Neural cell (in vitro differentiated cells): ENCODE measurements around the gene PTX4.

Source experiments
- EP300 ChIP-seq: fragments of 450-650 bp; conservative IDR thresholded peaks from 2 replicates; pipeline ENCODE4 v1.6.1; 2014; ENCODE audit warnings: antibody characterized with exemption, mild to moderate bottlenecking, moderate library complexity; ENCODE audit not compliant: poor library complexity, severe bottlenecking
- EZH2 ChIP-seq: fragments of 200-600, 300-800 bp; shearing (Covaris generic), sonication (generic); IDR thresholded peaks from 2 replicates; pipeline ENCODE4 v1.6.1; 2014; ENCODE audit warnings: antibody characterized with exemption, low read length, borderline replicate concordance, mild to moderate bottlenecking; ENCODE audit not compliant: insufficient read depth, poor library complexity, severe bottlenecking
- MXI1 ChIP-seq: fragments of 450-650 bp; conservative IDR thresholded peaks from 2 replicates; pipeline ENCODE4 v1.6.1; 2014; ENCODE audit warnings: antibody characterized with exemption, mild to moderate bottlenecking; ENCODE audit not compliant: poor library complexity, severe bottlenecking
- POLR2AphosphoS5 ChIP-seq: IDR thresholded peaks from 2 replicates; pipeline ENCODE4 v1.6.1; 2012
- RAD21 ChIP-seq: fragments of 450-650 bp; conservative IDR thresholded peaks from 2 replicates; pipeline ENCODE4 v1.6.1; 2014; ENCODE audit warnings: antibody characterized with exemption, mild to moderate bottlenecking, moderate library complexity
- TAF1 ChIP-seq: IDR thresholded peaks from 2 replicates; pipeline ENCODE4 v1.6.1; 2012; ENCODE audit warnings: low read depth
- TF ChIP-seq, protein P1 (sequence below): fragments of 450-650 bp; IDR thresholded peaks from 2 replicates; pipeline ENCODE4 v1.5.1; 2014; ENCODE audit warnings: antibody characterized with exemption, mild to moderate bottlenecking, moderate library complexity; ENCODE audit not compliant: poor library complexity, severe bottlenecking
- TF ChIP-seq, protein P2 (sequence below): IDR thresholded peaks from 2 replicates; pipeline ENCODE4 v1.6.1; 2012; ENCODE audit warnings: borderline replicate concordance

DNA sequence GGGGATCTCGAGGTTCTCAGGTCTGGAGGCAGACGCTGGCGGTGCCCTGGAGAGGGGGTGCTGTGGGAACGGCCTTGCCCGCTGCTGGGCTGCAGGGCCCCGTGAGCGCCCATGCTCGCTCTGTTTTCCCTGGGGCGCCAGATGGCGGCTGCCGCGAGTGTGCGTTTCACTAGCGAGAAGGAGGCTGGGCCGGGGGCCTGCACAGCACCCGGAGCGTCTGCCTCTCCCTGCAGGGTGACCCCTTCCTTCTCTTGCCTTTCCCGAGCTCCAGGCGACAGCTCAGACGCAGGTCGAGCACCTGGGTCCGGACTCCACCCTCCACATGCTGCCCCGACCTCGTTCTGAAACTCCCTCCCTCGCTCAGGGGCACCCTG is 7.1 kb upstream of the PTX4 start:
- TF ChIP-seq EZH2: no peak
- TF ChIP-seq, protein P1, sequence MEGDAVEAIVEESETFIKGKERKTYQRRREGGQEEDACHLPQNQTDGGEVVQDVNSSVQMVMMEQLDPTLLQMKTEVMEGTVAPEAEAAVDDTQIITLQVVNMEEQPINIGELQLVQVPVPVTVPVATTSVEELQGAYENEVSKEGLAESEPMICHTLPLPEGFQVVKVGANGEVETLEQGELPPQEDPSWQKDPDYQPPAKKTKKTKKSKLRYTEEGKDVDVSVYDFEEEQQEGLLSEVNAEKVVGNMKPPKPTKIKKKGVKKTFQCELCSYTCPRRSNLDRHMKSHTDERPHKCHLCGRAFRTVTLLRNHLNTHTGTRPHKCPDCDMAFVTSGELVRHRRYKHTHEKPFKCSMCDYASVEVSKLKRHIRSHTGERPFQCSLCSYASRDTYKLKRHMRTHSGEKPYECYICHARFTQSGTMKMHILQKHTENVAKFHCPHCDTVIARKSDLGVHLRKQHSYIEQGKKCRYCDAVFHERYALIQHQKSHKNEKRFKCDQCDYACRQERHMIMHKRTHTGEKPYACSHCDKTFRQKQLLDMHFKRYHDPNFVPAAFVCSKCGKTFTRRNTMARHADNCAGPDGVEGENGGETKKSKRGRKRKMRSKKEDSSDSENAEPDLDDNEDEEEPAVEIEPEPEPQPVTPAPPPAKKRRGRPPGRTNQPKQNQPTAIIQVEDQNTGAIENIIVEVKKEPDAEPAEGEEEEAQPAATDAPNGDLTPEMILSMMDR: no peak
- no peak for TF ChIP-seq MXI1
- TF ChIP-seq TAF1: no peak
- TF ChIP-seq EP300: no peak
- TF ChIP-seq RAD21: no peak
- no peak for TF ChIP-seq POLR2AphosphoS5
- TF ChIP-seq, protein P2, sequence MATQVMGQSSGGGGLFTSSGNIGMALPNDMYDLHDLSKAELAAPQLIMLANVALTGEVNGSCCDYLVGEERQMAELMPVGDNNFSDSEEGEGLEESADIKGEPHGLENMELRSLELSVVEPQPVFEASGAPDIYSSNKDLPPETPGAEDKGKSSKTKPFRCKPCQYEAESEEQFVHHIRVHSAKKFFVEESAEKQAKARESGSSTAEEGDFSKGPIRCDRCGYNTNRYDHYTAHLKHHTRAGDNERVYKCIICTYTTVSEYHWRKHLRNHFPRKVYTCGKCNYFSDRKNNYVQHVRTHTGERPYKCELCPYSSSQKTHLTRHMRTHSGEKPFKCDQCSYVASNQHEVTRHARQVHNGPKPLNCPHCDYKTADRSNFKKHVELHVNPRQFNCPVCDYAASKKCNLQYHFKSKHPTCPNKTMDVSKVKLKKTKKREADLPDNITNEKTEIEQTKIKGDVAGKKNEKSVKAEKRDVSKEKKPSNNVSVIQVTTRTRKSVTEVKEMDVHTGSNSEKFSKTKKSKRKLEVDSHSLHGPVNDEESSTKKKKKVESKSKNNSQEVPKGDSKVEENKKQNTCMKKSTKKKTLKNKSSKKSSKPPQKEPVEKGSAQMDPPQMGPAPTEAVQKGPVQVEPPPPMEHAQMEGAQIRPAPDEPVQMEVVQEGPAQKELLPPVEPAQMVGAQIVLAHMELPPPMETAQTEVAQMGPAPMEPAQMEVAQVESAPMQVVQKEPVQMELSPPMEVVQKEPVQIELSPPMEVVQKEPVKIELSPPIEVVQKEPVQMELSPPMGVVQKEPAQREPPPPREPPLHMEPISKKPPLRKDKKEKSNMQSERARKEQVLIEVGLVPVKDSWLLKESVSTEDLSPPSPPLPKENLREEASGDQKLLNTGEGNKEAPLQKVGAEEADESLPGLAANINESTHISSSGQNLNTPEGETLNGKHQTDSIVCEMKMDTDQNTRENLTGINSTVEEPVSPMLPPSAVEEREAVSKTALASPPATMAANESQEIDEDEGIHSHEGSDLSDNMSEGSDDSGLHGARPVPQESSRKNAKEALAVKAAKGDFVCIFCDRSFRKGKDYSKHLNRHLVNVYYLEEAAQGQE: no peak
